Endothelial cell (in vitro differentiated cells): ENCODE data around the gene GNAI3. TPM values are rescaled to one million over a fixed set of nuclear protein-coding genes. Genes with fewer than 3 reads are reported as not detected.

ENCODE experiments used
- DNase-seq: peaks from one replicate; pipeline ENCODE4 v3.0.0; 2021; ENCODE audit warnings: low spot score
- H3K27ac Mint-ChIP-seq: one replicate; pipeline ENCODE4 v1.8.0; 2021; ENCODE audit warnings: mixed read lengths, inconsistent platforms; ENCODE audit not compliant: unreplicated experiment
- H3K27me3 Mint-ChIP-seq: one replicate; pipeline ENCODE4 v1.8.0; 2021; ENCODE audit warnings: mild to moderate bottlenecking, moderate library complexity, mixed read lengths, inconsistent platforms; ENCODE audit not compliant: unreplicated experiment
- H3K36me3 Mint-ChIP-seq: one replicate; pipeline ENCODE4 v1.8.0; 2021; ENCODE audit warnings: mild to moderate bottlenecking, low read depth, mixed read lengths, inconsistent platforms; ENCODE audit not compliant: unreplicated experiment
- H3K4me1 Mint-ChIP-seq: one replicate; pipeline ENCODE4 v1.8.0; 2021; ENCODE audit warnings: mild to moderate bottlenecking, mixed read lengths, inconsistent platforms; ENCODE audit not compliant: unreplicated experiment
- H3K4me3 Mint-ChIP-seq: one replicate; pipeline ENCODE4 v1.8.0; 2021; ENCODE audit warnings: mild to moderate bottlenecking, mixed read lengths, inconsistent platforms; ENCODE audit not compliant: unreplicated experiment
- H3K9me3 Mint-ChIP-seq: one replicate; pipeline ENCODE4 v1.8.0; 2021; ENCODE audit warnings: mixed read lengths, inconsistent platforms; ENCODE audit not compliant: unreplicated experiment
- total RNA-seq: library from RNA; stranded (reverse); fragmentation: NEBNext Ultra II Directional; extraction: Animal tissue kit (Norgen Biotek cat#: 25700); gene quantifications from one replicate; pipeline ENCODE4 v1.2.1, GENCODE V29; 2021; ENCODE audit not compliant: unreplicated experiment
- TF ChIP-seq, protein P1 (sequence below): fragments of 200-600 bp; sonication (generic); IDR thresholded peaks from one replicate; pipeline ENCODE4 v1.5.0; 2021; ENCODE audit warnings: antibody characterized with exemption; ENCODE audit not compliant: unreplicated experiment

The GNAI3 gene
- total RNA-seq, 1 donor from 2014 or later, result 17.7 TPM

DNA sequence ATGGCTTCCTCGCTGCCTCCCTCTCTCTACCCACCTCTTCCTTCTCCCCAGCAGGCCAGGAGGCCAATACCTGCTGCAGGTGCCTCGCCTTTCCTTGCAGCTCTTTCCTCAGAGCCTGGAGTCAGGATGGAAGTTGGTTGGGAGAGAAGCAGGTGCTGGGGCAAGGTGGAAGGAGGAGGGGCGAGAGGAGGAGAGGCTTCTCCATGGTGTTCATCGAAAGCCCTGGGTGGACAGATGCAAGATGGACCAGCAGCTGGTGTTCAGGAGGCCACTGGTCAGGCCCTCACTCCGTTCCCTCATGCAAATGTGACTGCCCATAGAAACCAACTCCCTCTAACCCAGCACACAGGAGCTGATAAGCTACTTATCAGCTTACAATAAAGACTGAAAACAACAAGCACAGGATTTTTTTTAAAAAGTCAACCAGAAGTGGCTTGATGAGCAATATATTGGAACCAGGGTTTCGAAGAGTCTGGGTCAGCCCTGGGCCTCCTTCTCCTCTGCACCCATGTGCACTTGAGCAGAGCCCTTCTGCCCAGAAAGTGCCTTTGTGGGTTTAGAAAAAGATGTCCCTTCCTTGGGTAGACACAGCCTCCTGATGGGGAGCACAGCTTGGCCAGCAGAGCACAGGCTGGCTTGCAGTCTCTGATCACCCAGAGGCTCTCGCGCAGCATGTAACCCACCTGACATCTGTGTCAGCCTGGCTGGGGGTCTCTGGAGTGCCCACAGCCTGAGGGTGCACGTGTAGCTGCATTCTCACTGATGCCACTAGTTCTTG, 90.8 kb downstream of the GNAI3 start:
- H3K27me3 Mint-ChIP-seq, result peaks cover 5% of the 10 kb centered on the region
- no peak overlapping the region for H3K4me3 Mint-ChIP-seq
- TF ChIP-seq, protein P1, sequence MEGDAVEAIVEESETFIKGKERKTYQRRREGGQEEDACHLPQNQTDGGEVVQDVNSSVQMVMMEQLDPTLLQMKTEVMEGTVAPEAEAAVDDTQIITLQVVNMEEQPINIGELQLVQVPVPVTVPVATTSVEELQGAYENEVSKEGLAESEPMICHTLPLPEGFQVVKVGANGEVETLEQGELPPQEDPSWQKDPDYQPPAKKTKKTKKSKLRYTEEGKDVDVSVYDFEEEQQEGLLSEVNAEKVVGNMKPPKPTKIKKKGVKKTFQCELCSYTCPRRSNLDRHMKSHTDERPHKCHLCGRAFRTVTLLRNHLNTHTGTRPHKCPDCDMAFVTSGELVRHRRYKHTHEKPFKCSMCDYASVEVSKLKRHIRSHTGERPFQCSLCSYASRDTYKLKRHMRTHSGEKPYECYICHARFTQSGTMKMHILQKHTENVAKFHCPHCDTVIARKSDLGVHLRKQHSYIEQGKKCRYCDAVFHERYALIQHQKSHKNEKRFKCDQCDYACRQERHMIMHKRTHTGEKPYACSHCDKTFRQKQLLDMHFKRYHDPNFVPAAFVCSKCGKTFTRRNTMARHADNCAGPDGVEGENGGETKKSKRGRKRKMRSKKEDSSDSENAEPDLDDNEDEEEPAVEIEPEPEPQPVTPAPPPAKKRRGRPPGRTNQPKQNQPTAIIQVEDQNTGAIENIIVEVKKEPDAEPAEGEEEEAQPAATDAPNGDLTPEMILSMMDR, result no peak
- H3K9me3 Mint-ChIP-seq, result no peaks in the 10 kb centered on the region
- DNase-seq, result no peak
- H3K4me1 Mint-ChIP-seq, result peaks cover 3% of the 10 kb centered on the region
- no peak overlapping the region for H3K27ac Mint-ChIP-seq
- H3K36me3 Mint-ChIP-seq, result no peaks in the 10 kb centered on the region

DNA sequence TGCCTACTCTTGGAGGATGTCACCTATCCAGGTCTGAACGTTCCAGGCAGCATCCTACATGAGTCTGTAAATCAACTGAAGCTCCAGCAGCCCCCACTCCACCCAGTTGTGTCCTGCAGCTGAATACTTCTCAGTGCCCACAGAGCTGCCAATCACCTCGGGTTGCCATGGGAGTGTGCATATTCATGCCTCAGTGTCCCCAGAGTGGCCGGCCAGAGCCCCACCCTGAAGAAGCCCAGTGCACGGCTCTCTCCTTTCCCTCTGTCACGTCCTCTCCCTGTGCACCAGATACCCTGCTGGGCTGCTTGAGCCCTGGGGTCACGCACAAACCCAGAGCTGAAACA, 91.4 kb downstream of the GNAI3 start:
- Mint-ChIP-seq H3K27me3 (peaks cover 5% of the 10 kb centered on the region), H3K27ac (no peak overlapping the region)
- no peak for DNase-seq

GRCh38 chr1:109640285-109640865, 92.0 kb downstream of the GNAI3 start:
- Mint-ChIP-seq H3K36me3 (no peaks in the 10 kb centered on the region), H3K4me3 (no peak overlapping the region), H3K4me1 (peaks cover 3% of the 10 kb centered on the region), H3K9me3 (no peaks in the 10 kb centered on the region), H3K27ac (no peak overlapping the region), H3K27me3 (peaks cover 5% of the 10 kb centered on the region)
- DNase-seq, result peak; percentile 94
- TF ChIP-seq, protein P1, result peak; percentile 96

More for the DNA sequence above, 91.4 kb downstream of the GNAI3 start:
- Mint-ChIP-seq H3K9me3 (no peaks in the 10 kb centered on the region), H3K4me3 (no peak overlapping the region), H3K36me3 (no peaks in the 10 kb centered on the region), H3K4me1 (peaks cover 3% of the 10 kb centered on the region)
- TF ChIP-seq, protein P1, result no peak

GRCh38 chr1:109641078-109641740, 92.8 kb downstream of the GNAI3 start:
- Mint-ChIP-seq H3K4me3 (no peak overlapping the region), H3K27me3 (peaks cover 5% of the 10 kb centered on the region), H3K27ac (peak overlapping the region; percentile 48), H3K36me3 (no peaks in the 10 kb centered on the region), H3K4me1 (peaks cover 3% of the 10 kb centered on the region), H3K9me3 (no peaks in the 10 kb centered on the region)
- no peak for DNase-seq
- TF ChIP-seq, protein P1, result no peak

- H3K4me1 Mint-ChIP-seq, result peaks cover 3% of the 10 kb centered on the region
- no peak overlapping the region for H3K4me3 Mint-ChIP-seq
- H3K27me3 Mint-ChIP-seq, result peaks cover 5% of the 10 kb centered on the region
- no peaks in the 10 kb centered on the region for H3K9me3 Mint-ChIP-seq
- H3K27ac Mint-ChIP-seq, result peak overlapping the region; percentile 48
- no peak for DNase-seq
- TF ChIP-seq, protein P1, result no peak
- H3K36me3 Mint-ChIP-seq, result no peaks in the 10 kb centered on the region
Observed at GRCh38 chr1:109641861-109642260, 93.4 kb downstream of the GNAI3 start.
